ENCODE data around the gene FOXP4.

FOXP4 gene

GRCh38 chr6:41587131-41587879, 41.1 kb downstream of the FOXP4 start:
- Histone ChIP-seq H3F3A (ENCODE audit: insufficient read depth, low read length) (no peaks in the 10 kb centered on the region), H4K20me1 (ENCODE audit: insufficient read depth, low read length) (no peaks in the 10 kb centered on the region), H3K4me1 (ENCODE audit: insufficient read depth, low read length, severe bottlenecking) (no peaks in the 10 kb centered on the region), H3K4me3 (ENCODE audit: low read depth, low read length, poor library complexity, severe bottlenecking) (no peak overlapping the region), H2AFZ (ENCODE audit: low read length) (no peak overlapping the region), H3K36me3 (ENCODE audit: insufficient read depth, low read length) (no peaks in the 10 kb centered on the region), H3K79me2 (ENCODE audit: insufficient read depth, low read length) (no peaks in the 10 kb centered on the region), H3K9me3 (ENCODE audit: low read length) (no peaks in the 10 kb centered on the region), H3K27ac (ENCODE audit: low read depth, low read length, poor library complexity, severe bottlenecking) (no peak overlapping the region), H3K27me3 (ENCODE audit: insufficient read depth, low read length) (no peaks in the 10 kb centered on the region), H3K4me2 (ENCODE audit: low read length) (no peak overlapping the region), H3K9me2 (ENCODE audit: low read depth, low read length) (no peaks in the 10 kb centered on the region), H3K9ac (ENCODE audit: low read length) (no peak overlapping the region)
- TF ChIP-seq EZH2 (IDR thresholded peaks at IDR 0.05; ENCODE audit: borderline replicate concordance, low read length) (no peak), CTCF (IDR thresholded peaks at IDR 0.05; ENCODE audit: low read length) (no peak)

- H3K9me2 ChIP-seq (ENCODE audit: low read depth, low read length): no peaks in the 10 kb centered on the region
- H3K27me3 ChIP-seq (ENCODE audit: insufficient read depth, low read length): no peaks in the 10 kb centered on the region
- H3K4me2 ChIP-seq (ENCODE audit: low read length): no peak overlapping the region
- H3K9ac ChIP-seq (ENCODE audit: low read length): no peak overlapping the region
- H3K36me3 ChIP-seq (ENCODE audit: insufficient read depth, low read length): no peaks in the 10 kb centered on the region
- H3K9me3 ChIP-seq (ENCODE audit: low read length): no peaks in the 10 kb centered on the region
- no peak overlapping the region for H2AFZ ChIP-seq (ENCODE audit: low read length)
- H3K4me3 ChIP-seq (ENCODE audit: low read depth, low read length, poor library complexity, severe bottlenecking): no peak overlapping the region
- H3K4me1 ChIP-seq (ENCODE audit: insufficient read depth, low read length, severe bottlenecking): no peaks in the 10 kb centered on the region
- no peak overlapping the region for H3K27ac ChIP-seq (ENCODE audit: low read depth, low read length, poor library complexity, severe bottlenecking)
- no peaks in the 10 kb centered on the region for H3F3A ChIP-seq (ENCODE audit: insufficient read depth, low read length)
- TF ChIP-seq CTCF (IDR thresholded peaks at IDR 0.05; ENCODE audit: low read length) (no peak), EZH2 (IDR thresholded peaks at IDR 0.05; ENCODE audit: borderline replicate concordance, low read length) (no peak)
- H4K20me1 ChIP-seq (ENCODE audit: insufficient read depth, low read length): no peaks in the 10 kb centered on the region
- no peaks in the 10 kb centered on the region for H3K79me2 ChIP-seq (ENCODE audit: insufficient read depth, low read length)
Measured at GRCh38 chr6:41588111-41588510, 41.9 kb downstream of the FOXP4 start.

- Histone ChIP-seq H2AFZ (ENCODE audit: low read length) (no peak overlapping the region), H3K36me3 (ENCODE audit: insufficient read depth, low read length) (no peaks in the 10 kb centered on the region)
Measured at GRCh38 chr6:41589223-41589622, 43.0 kb downstream of the FOXP4 start.

More at GRCh38 chr6:41589223-41589622, 43.0 kb downstream of the FOXP4 start:
- TF ChIP-seq EZH2 (IDR thresholded peaks at IDR 0.05; ENCODE audit: borderline replicate concordance, low read length): no peak
- TF ChIP-seq CTCF (IDR thresholded peaks at IDR 0.05; ENCODE audit: low read length): no peak
- Histone ChIP-seq H3K9me3 (ENCODE audit: low read length) (no peaks in the 10 kb centered on the region), H3F3A (ENCODE audit: insufficient read depth, low read length) (no peaks in the 10 kb centered on the region), H3K27me3 (ENCODE audit: insufficient read depth, low read length) (no peaks in the 10 kb centered on the region), H3K79me2 (ENCODE audit: insufficient read depth, low read length) (no peaks in the 10 kb centered on the region), H3K9me2 (ENCODE audit: low read depth, low read length) (no peaks in the 10 kb centered on the region), H3K4me1 (ENCODE audit: insufficient read depth, low read length, severe bottlenecking) (no peaks in the 10 kb centered on the region), H3K27ac (ENCODE audit: low read depth, low read length, poor library complexity, severe bottlenecking) (no peak overlapping the region), H3K9ac (ENCODE audit: low read length) (no peak overlapping the region), H3K4me2 (ENCODE audit: low read length) (no peak overlapping the region), H4K20me1 (ENCODE audit: insufficient read depth, low read length) (no peaks in the 10 kb centered on the region), H3K4me3 (ENCODE audit: low read depth, low read length, poor library complexity, severe bottlenecking) (no peak overlapping the region)

Data from OCI-LY1 (cell line).